Activated CD4-positive, alpha-beta T cell treated with anti-CD3 and anti-CD28 coated beads, Interleukin-10, Interleukin-2, amounts not matched to agents 100 ng/mL and 50 ng/mL, durations not matched to agents 16 hours and 8 hours (primary cell): ENCODE measurements around the gene COX4I1.
"Not testable (repeated sequence)": the region's sequence is repeated elsewhere in the genome, so short reads cannot be mapped to it uniquely, and the experiment has no call there.

Experiments
- DNase-seq: peaks from one replicate; pipeline ENCODE4 v3.0.0-alpha.2; 2020

The COX4I1 gene

DNA sequence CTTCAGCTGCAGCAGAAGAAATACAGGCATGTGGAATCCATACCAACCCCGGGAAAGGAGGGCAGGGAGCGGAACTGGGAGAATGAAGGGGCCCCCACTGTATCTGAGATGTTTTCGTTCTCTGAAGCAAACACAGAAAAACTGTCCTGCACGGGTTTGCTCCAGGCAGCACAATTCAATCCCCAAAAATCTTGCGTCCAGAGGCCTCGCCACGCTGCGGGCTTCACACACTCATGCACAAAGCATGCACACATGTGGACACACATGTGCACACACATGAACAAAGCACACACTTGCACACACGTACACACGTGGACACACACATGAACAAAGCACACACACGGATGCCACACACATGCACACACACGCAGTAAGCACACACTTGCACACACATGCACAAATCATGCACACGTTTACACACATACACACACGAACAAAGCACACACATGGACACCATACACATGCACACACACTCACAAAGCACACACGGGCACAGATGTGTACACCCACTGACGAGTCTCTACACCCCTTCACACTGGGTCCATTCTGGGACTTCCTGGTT, 27.3 kb downstream of the COX4I1 start:
- DNase-seq = no peak

- DNase-seq = no peak
These were observed 28.7 kb downstream of the COX4I1 start for GRCh38 chr16:85828166-85828565.

DNA sequence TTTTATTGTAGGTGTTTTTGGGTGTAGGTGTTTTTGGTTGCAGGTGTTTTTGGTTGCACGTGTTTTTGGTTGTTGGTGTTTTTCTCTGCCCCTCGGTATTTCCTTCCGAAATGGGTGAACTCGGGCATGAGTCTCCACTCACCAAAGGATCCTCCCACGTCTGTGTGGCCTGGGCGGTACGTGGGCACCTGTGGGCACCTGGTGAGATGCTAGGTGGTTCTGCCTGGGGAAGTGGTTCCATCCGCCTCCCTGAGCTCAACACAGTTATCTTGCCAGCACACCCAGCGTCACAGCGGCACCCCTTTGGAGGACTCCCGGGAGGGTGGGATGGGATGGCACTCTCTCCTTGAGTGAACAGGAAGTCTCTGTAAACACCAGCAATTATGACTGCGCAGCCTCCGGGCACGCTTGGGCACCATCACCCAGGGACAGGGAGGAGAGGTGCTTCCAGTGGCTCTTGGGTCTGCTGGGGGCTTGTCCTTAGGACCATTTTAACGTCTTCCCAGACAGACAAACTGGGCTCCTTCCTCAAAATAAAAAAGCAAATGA, 29.8 kb downstream of the COX4I1 start:
- DNase-seq = no peak

DNA sequence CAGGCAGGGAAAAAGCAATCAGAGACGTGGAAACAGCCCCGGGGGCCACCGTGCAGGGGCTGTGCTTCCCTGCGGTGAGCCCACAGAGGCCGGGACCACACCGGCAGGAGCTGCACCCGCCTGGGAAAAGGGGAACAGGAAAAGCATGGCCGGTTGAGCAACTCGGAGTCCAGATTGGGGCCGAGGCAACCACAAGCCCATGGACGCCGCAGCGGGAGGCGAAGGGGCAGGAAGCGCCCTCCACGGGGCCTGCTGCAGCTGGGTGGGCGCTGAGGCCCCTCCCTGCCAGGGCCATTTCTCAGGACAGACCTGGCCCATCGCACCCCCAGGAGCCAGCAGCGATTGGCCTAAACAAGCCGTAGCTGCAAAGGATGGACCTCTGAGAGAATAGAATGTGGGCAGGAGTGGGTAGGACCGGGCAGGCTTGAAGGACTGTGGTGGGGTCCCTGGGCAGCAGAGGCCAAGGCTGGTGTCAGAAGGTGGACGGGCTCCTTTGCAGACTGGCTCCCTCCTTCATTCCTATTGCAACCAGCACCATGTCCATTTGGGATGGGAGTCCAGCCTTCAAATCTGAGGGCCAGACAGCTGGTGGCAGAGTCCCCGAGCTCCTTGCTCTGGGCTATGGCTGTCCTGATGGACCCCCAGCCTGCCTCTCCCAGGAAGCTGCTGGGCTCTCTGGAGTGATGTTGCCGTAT, 30.4 kb downstream of the COX4I1 start:
- DNase-seq = no peak

GRCh38 chr16:85830821-85831220, 31.3 kb downstream of the COX4I1 start:
- DNase-seq = no peak

DNA sequence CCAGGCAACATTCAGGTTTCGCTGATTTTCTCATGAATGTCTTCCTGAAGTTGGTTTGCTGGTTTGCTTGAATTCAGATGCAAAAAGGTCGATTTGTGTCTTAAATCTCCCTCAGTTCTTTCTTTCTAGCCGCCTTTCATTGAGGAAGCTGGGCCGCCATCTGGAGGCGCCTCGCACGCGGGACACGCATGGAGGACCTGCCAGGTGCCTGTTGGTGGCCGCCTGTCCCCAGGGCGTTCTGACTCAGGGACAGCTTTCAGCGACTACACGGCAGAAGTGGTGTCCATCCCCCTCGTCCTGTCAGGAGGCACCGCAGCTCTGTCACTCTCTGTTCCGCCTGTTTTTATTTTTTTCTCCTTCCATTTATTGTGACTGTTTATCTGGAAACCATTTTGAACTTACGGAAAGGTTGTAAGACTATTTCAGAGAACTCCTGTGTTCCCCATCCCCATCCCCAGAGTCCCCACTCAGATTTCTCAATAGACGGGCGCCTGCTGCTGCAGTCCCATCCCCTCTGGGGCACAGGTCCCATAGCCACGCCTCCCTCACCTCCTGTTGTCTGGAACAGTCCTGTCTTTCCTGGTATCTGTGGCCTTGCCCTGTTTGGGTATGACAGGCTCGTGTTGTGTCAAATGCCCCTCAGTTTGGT, 33.2 kb downstream of the COX4I1 start:
- no peak for DNase-seq

DNA sequence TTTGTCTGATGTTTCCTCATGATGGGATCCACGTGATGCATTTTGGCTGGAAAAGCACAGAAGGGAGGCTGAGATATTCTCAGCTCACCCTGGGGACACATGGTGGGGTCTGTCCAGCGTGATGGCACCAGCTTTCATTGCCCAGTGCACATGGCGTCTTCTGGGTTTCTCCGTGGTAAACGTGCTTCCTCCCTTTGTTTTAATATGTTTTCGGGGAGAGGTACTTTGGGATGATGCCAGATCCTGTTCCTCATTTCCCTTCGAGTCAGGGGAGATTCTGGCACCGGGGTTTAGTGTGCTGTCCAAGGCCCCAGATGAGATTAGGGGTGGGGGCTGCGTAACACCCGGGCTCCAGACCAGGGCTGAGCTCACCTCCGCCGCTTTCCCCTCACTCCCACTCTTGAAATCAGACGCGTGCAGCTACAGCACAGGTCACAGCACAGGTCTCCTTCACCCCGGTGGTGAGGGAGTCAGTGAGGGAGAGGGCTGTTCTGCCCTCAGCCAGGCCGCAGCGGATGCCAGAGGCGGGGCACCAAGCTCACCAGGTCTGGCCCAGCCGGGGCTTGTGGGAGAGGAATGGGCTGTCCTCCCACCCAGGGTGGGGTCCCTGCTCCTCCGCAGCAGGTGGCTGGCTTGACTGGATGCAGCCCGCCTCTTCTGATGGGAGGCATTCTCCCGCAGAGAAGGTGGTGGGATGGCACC, 33.9 kb downstream of the COX4I1 start:
- DNase-seq = no peak

- no peak for DNase-seq
These were observed 35.2 kb downstream of the COX4I1 start for GRCh38 chr16:85834741-85835140.

GRCh38 chr16:85835227-85835751, 35.8 kb downstream of the COX4I1 start:
- DNase-seq = no peak

DNA sequence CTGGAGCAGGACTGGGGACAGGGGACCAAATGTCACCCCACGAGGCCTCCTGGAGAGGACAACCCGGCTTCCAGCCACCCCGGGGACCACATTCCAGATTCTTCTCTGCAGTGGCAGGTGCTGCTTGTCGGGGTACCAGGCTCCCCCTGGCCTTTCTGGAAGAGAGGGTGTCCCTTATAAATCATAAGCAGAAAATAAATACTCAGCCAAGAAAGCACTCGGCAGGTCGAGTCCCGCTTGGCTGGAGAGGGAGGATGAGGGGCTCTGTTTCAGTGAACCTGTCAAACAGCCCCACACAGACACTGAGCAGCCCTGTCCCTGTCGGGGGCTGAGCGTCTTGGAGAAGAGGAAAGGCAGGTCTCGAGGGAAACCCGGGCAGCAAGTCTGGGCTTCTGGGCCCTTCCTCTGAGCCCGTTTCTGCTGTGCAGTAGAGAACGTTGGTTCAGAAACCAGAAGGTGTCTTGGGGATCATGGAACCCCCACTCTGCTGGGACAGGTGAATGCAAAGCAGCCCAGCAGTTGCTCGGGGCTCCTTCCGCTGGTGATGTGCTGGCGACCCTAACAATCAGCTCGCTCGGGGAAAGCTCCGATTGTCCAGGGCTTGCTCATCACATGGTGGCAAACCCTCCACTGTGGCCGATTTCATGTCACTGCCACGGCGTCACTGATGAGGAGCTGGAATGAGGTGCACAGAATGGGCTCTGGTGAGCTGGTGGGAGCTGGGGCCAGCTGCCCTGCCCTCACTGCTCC, 36.6 kb downstream of the COX4I1 start:
- DNase-seq = no peak

GRCh38 chr16:85836706-85837582, 37.4 kb downstream of the COX4I1 start:
- no peak for DNase-seq

GRCh38 chr16:85837654-85838053, 38.2 kb downstream of the COX4I1 start:
- DNase-seq = not testable (repeated sequence)

GRCh38 chr16:85838381-85838780, 38.9 kb downstream of the COX4I1 start:
- no peak for DNase-seq

DNA sequence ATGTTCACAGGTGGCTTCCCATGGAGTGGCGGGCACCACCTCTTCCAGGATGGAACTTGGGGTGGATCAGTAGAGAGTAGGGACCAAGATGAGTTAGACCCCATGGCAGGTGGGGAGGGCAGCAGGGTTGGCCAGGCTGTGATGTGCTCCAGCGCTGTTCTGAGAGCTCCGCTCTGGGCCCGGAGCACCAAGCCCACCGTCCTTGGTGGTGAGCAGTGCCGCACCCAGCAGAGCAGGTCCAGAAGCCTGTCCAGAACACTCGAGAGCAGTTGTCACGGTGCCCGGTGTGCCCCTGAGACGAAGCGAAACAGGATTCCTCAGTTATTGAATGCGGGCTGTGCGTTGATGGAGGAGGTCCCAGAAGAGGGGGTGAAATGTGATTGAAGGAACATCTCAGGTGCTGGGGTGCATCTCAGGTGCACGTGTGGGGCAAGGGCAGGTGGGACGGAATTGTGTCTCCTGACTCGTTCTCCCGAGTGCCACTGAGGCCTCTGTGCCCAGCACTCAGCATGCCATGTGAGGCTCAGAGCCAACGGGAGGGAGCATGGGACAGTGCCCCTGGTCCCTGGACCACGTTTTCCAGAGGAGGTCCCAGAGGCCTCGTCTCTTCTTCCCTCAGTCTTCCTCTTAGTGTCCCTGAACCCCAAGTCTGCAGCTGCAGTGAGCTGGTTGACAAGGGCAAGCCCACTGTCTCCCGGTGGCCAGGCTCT, 39.5 kb downstream of the COX4I1 start:
- DNase-seq = no peak

- no peak for DNase-seq
These were observed 40.3 kb downstream of the COX4I1 start for GRCh38 chr16:85839681-85840240.

DNA sequence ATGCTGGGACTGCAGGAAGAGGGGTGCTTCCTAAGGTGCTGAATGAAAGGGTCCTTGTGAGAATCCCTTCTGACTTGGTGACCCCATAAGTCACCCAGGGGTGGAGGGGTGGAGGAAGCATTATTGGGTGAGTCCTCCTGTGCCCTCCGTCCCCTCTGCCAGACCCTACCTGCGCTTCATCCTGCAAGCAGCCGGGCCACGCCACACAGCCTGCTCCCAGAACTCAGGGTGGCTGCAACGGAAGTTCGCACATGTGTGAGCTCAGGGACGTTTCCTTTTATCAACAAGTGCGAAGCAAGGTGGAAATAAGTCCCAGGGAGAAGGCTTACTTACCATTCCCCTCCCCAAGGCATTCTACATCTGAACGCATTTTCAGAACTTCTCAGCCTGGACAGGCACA, 40.9 kb downstream of the COX4I1 start:
- no peak for DNase-seq

DNA sequence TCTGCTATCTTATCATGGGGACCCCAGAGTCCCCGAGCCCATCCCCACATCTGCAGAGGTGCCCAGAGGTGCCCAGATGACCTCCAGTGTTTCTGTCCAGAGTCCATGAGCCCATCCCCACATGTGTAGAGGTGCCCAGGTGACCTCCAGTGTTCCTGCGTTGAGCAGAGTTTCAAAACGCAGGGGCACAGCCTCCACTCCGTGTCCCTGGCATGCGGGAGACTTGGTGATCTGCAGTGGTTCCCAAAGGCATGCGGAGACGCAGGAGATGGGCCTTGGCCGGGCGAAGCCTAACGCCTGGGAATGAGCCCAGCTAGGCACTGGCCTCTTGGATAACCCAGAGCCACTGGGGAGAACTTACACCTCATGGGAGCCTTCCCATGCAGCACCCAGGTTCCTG, 41.3 kb downstream of the COX4I1 start:
- DNase-seq = no peak

GRCh38 chr16:85842435-85842834, 42.9 kb downstream of the COX4I1 start:
- DNase-seq = no peak

GRCh38 chr16:85842848-85843247, 43.4 kb downstream of the COX4I1 start:
- no peak for DNase-seq

DNA sequence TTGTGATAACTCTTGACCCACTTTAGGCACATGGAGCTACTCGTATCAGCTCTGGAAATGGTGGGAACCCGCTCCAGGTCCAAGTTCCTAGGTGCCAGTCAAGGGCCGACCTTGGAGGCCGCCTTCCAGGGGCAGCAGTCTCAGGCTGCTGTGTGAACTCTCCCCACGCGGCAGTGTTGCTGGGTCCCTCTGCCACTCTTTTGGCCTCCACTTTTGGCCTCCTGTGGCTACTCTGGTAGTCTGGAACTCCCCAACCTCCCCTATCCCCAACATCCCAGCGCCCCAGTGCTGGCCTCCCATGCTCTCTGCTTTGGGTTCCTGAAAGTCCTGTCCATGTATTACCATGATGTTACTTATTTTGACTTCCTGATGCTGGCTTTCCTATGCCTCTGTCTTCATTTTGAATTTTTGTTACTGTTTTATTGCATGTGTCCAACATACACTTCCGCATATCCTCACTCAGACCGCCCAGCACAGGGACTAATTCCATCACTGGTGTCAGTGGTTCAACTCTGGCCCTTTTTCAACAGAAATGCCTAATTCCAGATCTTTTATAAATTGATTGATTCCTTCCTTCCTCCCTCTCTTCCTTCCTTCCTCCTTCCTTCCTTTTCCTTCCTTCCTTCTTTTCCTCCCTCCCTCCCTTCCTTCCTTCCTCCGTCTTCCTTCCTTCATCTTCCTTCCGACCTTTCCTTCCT, 44.1 kb downstream of the COX4I1 start:
- no peak for DNase-seq
